H4 (cell line): ENCODE data around the gene MYO1E. TPM values are rescaled to one million over a fixed set of nuclear protein-coding genes. Genes with fewer than 3 reads are reported as not detected.
"Not testable (repeated sequence)": the region's sequence is repeated elsewhere in the genome, so short reads cannot be mapped to it uniquely, and the experiment has no call there.

Source experiments
- DNase-seq: peaks from one replicate; pipeline ENCODE4 v3.0.0-alpha.2; 2015; ENCODE audit warnings: low spot score
- total RNA-seq: library from RNA; depleted of rRNA; stranded (reverse); fragments of >200 nt; shearing (Covaris generic); gene quantifications from 2 replicates; pipeline ENCODE4 v1.2.3, GENCODE V29; 2014

Gene MYO1E
- total RNA-seq, 1 experiment from 2014 or later: 9.2 TPM

DNA sequence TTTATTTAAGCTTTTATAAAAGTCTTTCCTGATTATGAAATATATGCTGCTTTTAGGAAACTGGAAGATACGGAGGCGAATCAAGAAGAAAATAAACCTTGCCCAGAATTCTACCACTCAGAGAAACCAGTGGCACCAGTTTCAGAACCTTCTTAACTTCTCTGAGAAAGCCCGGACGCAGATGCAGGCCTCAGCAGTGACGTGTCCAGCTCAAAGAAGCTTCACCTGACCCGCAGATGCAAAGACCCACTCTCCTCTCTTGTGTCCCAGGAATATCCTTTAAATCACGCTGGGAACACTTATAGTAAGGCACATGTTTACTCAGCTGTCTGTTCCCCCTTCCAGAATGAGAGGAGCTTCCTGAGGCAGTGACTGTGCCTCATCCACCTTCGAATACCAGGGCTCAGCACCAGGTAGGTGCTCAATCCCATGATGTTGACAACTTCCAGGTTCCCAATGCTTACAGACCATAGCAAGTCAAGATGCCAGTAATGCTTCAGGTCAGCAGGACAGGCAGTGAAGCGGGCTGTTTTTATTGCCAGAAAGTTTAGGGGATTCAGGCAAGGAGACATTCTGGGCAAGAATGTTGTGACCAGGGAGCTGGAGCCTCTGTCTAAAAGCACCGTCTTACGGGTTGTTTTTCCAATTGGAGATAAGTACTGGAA lies 205.9 kb downstream of the MYO1E start:
- DNase-seq: no peak

DNA sequence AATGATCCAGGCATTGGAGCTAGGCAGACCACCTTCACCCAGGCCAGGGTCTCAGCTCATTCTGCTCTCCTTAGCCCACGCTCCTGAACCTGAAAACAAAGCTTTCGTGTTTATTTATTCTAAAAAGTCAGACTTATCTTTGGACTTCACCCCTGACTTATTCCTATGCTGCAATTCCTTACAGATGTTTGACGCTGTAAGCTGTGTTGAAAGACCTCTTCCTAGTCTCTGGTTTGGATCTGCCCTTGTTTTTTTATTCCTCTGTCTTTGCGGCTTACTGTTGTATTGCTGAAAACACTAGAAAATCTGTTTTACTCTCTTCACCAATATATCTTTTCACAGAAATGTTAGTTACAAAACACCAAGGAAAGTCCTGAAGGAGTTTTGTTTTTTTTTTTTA lies 206.5 kb downstream of the MYO1E start:
- no peak for DNase-seq

DNA sequence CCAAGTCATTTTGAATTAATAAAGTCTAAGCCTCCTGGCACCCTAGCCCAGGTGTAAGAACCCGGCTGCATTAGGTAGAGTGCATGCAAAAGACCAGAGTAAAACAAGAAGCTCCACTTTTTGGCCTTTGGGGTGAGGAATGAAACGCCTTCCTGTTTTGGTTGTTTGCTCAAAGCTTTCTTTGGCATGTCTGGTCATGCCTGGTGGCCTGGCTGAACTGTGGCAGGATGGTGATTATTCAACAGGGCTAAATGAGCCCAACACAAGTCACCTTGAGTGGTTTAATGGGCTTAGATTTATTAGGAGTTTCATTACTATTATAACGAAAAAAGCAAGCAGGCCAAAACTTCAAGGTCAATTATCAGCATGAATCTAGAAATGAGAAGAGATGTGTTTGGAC lies 206.9 kb downstream of the MYO1E start:
- no peak for DNase-seq

DNA sequence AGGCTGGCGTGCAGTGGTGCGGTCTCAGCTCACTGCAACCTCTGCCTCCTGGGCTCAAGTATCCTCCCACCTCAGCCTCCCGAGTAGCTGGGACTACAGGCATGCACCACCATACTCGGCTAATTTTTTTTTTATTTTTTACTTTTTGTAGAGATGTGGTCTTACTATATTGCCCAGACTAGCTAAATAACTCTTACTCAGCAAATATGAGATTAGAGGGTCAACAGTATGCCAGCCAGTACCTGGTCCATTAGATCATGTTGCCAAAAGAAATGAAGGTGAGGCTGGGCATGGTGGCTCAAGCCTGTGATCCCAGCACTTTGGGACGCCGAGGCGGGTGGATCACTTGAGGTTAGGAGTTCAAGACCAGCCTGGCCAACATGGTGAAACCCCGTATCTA lies 210.6 kb downstream of the MYO1E start:
- not testable (repeated sequence) for DNase-seq

DNA sequence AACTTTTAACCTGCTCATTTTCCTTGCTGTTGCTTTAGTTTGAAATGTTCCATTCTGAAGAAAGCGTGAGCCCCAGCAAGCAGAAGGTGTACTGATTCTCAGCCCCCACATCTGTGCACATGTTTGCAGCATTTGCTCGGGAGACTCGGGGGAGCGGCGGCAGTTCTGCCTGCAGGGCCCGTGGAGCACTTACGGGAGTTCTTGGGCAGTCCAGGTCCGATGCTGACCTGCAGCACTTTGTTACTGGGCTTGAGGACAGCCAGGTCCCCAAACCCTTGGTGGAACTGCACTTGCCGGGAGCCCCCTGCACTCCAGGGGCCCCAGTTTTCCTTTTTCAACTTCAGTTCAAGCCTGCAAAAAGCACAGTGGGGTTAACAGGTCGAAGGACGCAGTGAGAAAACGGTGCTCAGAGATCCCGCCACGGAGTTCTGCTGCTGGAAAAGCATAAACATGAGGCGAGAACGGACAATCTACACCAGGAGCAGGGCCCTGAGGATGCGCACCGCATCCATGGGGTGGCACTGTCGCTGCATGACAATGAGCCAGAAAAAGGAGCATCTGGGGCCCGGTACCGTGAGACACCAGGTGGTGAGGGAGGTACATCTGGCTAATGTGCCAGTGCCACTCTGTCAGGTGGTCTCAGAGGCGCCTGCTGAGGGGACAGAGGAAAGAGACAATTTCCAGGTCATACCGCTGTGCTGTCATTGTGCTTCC lies 211.6 kb downstream of the MYO1E start:
- no peak for DNase-seq

DNA sequence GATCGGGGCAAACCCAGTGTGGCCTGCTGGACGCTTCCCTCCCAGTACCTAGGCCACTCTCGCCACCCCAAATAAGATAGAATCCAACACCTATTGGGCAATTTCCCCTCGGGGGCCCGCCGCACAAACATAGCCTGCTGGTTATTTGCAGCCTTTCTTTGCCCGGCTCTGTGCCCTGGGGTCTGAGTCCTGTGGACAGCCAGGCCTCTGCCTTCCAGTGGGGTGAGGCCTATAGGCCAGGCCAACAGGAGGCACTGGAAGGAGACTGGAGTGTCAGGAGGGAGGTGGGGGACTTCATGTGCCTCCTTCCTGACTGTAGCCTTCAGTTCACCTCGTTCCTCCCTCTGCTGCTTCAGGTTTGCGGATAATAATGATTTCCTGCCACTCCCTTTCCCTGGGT lies 213.5 kb downstream of the MYO1E start:
- DNase-seq: no peak

DNA sequence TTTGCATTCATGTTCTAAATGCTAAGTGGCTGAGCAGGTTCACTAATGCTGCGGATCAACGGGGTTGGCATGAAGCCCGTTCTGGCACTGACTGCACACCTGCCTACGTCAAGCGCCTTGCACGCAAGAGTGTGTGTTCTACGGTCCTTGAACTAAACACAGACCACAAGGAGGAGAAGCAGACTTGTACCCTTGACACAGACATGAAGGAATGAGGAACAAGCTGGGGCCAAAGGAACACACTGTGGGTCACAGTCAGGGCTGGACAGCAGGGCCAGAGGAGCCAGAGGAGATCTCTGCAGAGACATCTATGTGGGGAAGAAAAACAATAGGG lies 214.0 kb downstream of the MYO1E start:
- no peak for DNase-seq

DNA sequence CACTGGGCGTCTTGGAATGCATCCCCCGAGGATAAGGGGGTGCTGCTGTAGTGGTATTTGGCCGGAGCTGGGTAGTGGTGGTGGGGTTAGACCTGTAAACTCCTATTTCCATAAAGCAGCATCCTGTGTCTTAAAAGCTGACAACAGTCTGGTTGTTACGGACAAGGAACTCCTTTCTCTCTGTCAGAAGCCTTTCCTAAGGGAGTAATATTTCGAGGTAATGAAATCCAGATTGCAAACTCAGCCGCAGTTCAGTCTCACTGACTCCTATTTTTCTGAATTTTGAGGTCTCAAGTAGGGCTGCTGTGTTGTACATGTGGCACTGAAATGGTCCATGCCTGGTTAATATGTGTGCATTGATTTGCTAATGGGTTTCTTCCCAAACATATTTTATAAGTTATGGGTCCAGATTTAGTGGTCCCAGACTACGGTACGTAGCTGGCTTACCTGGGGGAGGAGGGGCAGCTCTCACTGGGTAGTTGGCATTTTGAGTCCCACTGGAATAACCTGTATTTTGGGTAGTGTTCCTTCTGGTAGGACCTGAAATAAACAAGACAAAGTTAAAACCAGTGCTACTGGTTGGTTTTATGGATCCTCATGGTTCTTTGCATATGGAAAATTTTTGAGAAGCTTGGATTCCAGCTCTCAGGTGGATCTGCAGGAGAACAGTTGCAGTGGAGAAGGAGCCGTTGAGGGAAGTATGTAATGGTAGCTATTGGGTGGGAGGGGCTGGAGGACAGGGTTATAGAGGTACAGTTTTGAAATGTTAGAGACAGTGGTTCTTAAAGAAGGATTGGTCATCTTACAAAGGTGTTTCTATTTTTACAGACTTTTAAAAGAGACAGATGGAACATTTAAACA lies 214.6 kb downstream of the MYO1E start:
- no peak for DNase-seq

DNA sequence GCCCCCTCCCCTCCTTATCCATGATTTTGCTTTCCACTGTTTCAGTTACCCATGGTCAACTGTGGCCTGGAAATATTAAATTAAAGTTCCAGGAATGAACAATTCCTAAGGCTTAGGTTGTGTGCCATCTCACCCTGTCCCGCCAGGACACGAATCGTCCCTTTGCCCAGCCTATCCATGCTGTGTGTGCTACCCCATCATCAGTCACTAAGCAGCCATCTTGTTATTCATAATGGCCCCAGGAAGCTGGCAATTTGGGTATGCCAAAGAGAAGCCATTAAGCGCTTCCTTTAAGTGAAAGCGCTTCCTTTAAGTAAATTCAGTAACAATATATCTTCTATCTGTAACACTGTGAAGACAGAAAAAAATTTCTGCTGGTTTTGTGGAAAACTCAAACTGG lies 215.3 kb downstream of the MYO1E start:
- no peak for DNase-seq

DNA sequence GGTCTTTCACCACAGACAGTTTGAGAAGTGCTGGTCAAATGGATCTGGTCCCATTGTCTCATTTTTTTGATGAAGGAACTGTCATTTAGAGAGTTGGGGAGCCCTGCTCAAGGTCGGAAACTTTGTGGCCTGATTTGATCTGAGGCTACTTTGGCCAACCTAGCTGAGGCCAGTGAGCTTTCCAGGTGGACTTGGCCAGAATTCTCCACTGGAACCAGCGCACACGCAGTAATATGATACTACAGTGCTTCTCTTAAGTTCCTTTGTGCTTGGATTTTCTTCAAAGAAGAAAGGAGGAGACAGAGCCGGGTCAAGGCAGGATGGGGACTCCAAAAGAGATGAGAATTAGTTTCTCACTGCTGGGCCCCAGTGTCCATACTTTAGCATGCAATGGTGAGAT lies 217.2 kb downstream of the MYO1E start:
- DNase-seq: no peak

DNA sequence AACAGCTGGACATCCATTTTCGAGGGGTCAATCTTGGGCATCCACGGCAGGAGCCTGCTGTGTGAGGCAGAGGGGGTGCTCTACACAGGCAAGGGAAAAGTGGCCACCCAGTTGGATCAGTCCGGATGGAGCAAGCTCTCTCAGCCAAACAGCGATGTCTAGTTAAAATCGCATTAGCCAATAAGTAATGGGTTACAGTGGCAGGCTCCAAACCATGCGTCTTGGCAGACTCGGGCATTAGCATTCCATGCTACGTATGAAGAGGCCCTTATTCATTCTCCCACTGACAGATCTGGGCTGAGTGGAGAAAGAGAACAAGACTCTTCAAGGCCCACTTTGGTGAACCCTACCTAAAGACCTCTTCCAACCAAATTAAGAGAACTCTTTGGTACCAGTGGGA lies 218.4 kb downstream of the MYO1E start:
- no peak for DNase-seq

DNA sequence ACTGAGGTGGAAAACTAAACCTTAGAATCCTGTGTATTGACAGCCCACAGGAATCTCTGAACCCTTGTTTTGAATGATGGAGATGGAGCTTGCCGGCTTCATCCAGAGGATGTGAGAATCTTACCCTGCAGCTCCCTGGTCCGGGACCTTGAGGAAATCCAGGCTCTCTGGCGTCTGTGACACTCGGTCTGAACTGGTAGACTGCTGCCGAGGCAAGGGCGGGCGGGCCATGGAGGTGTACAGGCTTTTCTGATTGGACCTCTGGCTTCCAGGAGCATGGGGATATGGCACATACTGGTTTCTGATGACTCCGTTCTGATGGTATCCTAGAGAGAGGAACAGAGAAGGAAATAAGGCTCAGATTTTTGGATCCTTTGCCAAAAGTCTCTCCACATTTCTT lies 219.2 kb downstream of the MYO1E start:
- DNase-seq: no peak

DNA sequence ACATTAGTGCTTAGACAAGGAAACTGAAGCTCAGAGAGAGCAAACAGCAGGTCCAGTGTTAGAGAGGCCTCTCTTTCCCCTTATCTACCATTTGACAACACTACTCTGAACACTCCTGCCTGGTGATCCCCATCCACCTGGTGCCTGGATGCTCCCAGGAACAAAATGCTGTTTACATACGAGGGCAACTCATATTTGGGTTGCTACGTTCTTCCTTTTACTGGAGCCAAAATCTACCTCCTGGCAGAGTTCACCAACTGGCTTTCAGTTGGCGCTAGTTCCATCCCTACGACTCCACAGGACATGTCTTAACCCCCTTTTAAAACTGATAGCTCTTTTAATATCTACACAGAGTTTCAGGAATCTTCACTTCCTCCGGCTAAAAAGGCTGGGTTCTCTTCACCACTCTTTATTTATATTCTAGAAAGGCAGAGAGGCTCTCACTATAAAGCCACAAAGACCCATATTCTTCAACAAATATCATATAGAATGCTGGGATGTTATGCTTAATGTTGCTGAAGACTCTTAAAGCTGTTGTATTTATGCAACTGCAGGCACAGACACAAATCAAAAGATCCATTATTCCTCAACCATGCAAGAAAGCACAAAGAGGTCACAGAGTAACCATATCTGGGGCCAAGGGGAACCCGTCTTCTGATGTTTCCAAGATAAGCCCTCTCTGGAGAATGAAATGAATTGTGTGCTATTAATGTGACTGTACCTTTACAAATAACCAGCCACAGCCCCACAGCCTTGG lies 219.8 kb downstream of the MYO1E start:
- DNase-seq: no peak

DNA sequence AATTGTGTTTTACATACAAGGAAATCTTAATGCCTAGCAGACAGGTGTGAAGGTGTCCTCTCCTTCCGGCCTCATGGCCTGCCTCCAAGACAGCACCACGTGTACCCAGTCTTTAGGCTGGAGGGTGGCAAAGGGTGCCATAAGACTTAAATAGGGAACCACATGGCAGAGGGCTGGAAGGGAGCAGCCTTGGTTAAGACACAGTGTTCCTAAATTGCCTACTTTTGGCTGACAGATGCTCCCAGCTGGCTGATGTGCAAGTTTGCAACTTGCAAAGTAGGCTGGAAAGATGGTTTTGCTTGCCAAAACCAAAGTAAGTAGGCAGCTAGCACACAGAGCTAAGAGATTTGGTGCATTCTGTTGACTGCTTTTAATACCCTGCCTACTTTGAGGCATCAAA lies 222.5 kb downstream of the MYO1E start:
- no peak for DNase-seq

DNA sequence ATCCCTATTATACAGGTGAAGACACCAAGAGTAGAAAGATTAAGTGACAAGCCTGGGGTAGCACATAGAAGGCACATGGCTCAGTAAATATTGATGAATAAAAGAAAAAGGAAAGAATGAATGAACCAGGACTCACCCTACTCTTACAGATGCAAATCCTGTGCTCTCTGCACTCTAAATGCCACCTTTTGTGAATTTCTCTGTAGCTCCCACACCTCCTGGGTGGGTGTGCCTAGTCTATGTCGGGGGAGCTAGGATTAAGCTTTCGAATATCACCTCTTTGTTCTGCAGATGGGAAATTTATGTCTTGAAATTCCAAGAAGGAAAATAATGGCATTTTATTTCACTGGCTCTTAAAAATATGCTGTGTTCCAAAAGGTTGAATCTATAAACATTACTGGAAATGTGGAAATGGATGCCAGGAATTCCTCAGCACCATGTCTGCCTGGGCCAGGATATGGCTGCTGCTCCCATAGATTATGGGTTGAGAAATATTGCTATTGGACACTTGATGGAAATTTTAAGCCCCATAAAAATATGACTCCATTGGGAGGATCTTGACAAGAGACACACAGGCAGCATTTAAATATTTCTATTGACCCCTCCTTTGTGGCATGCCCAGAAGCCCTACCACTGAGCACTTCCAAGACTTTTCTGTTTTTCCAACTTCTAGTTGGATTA lies 224.4 kb downstream of the MYO1E start:
- DNase-seq: no peak

DNA sequence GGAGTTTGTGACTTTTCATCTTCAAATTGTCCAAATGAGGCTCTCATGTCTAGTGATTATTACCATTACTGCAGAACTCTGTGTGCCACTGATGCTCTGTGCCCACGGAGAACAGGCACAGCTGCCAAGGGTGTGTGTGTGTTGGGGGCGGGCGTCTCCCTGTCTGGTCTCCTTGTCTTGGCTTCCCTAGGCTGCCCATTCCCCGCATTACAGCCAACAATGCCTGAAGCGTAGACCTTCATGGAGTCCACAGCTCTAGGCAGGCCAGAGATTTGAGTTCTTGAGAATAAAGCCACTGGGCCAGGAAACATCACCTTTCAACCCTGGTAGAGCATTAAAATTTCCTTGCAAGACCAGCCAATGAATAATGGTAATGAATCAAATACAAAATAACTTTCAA lies 225.0 kb downstream of the MYO1E start:
- DNase-seq: no peak

DNA sequence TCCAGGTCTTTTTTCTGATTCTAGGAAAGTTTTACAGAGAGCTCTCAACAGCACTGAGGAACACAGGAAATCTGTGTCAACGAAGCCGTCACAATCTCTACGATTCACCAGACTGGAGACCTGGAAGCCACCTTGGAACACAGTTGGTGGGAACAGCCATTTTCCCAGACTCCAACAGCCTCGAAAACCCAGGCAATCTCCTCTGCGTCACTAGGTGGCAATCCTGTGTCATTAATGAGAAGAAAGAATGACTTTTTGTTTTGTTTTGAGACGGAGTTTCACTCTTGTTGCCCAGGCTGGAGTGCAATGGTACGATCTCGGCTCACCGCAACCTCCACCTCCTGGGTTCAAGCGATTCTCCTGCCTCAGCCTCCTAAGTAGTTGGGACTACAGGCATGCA lies 228.1 kb downstream of the MYO1E start:
- DNase-seq: not testable (repeated sequence)

DNA sequence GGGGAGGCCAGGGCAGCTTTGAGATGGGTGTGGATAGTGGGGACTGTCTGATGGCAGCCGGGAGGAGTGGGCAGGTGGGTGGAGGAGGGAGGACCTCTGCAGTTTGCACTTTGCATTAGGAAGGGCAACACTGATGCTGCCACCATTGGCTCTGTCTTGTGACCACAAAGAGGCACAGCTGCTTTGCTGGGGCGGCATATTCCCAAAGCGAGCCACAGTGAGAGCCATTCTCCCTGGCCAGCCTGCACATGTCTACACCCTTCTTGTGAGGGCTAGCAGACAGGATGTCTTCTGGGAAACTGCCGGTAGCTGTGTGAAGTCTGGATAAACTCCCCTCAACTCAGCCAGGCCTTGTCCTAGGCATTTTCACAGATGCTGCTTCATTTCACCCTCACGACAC lies 229.4 kb downstream of the MYO1E start:
- no peak for DNase-seq

DNA sequence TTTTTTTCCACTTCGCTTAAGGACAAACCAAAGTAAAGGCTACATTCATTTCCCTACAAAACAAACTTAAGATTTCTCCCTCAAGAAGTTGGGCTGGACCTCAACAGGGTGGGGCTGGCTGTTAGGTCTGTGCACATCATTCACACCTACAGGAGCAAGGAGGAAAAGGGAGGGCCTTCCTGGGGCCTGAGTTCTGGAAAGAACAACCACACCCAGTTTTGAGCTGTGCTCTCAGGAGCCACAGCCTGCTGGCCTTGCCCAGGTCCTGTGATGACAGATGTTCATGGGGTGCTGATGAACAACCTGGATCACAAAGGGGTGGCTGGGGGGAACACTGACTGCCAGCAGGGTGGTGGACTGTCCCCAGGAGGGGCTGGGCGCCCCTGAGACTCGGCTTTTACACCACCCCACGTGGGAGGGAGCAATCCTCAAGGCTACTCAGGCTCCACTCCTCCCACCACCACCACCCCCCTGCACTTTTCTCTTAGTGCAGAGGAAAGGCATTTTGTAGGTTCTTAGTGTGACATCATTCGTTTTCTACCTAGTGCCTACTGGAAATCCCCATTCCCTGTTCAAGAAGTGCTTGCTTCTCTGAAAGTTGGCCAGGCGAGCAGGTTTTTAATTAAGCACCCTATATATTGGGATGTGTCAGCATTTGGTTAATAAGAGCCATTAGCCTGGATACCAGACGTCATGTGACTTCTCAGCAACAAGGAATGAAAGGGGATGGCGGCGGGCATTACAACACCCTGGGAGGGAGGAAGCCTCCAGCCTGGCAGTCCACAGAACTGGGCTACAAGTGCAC lies 232.0 kb downstream of the MYO1E start:
- DNase-seq: no peak

DNA sequence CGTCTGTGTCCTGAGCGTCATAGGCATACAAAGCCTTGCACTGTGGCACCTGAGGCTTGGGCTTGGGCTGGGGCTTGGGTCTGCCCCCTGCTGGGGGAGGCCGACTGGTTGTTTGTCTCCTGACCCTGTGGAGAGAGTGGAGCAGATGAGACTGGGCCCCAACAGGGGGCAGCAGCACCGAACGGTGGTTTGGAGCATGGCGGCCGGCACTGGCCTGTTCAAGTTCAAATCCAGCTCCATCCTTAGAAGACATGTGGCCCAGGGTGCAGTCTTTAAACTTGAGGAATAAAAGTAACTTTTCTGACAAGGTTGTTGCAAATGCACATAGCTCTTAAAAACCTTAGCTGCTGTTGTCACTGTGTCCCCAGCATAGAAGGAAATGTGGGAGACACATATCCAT lies 234.4 kb downstream of the MYO1E start:
- peak; percentile 70 for DNase-seq

DNA sequence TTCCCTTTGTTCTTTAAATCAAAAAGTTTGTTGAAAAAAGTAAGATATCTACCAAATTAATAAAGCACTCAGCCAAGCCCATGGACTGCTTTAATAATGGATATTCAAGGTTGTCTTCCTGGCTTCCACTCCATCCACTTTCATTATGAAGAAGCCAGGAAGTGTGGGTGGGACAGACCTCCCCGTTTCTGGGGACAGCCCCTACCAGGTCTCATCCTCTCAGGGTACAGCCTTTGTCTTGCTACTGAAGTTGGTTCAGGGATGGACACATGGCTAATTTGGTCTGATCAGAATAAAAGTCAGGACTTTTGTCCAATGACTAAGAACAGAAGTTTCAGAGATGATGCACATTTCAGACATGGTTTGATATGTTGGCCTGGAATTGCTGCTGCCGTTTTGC lies 235.1 kb downstream of the MYO1E start:
- no peak for DNase-seq
